Activated naive CD4-positive, alpha-beta T cell treated with anti-CD3 and anti-CD28 coated beads for 36 hours (primary cell): Measurements from ENCODE around the gene GIPC1. TPM values are rescaled to one million over a fixed set of nuclear protein-coding genes. Genes with fewer than 3 reads are reported as not detected.

ENCODE experiments used
- CTCF ChIA-PET: fragments of 350-600 bp; sonication (Branson Sonifier 250); formaldehyde crosslinking; loops from one replicate; lab custom pipeline; 2021; ENCODE audit warnings: antibody characterized with exemption; lab: Charles Lee
- DNase-seq: peaks from one replicate; pipeline ENCODE4 v3.0.0-alpha.2; 2020
- H3K27ac Mint-ChIP-seq: one replicate; pipeline ENCODE4 v1.8.0; 2021; ENCODE audit warnings: mild to moderate bottlenecking, mixed read lengths
- H3K27me3 Mint-ChIP-seq: one replicate; pipeline ENCODE4 v1.8.0; 2021; ENCODE audit warnings: low read depth, mixed read lengths
- H3K36me3 Mint-ChIP-seq: one replicate; pipeline ENCODE4 v1.8.0; 2021; ENCODE audit warnings: low read depth, mixed read lengths
- H3K4me1 Mint-ChIP-seq: one replicate; pipeline ENCODE4 v1.8.0; 2021; ENCODE audit warnings: low read depth, mixed read lengths
- H3K4me3 Mint-ChIP-seq: one replicate; pipeline ENCODE4 v1.8.0; 2021; ENCODE audit warnings: mild to moderate bottlenecking, moderate library complexity, mixed read lengths
- H3K9me3 Mint-ChIP-seq: one replicate; pipeline ENCODE4 v1.8.0; 2021; ENCODE audit warnings: mixed read lengths
- intact Hi-C: fragments of 100-400 bp; cut with micrococcal nuclease; formaldehyde crosslinking; loops from one replicate; pipeline ENCODE4 v1.15.1; 2023
- total RNA-seq, 2 experiments: library from RNA; stranded (reverse); gene quantifications; one replicate each; pipeline ENCODE4 v1.2.3, GENCODE V29; 2021

The GIPC1 gene
- total RNA-seq, 2 experiments from 2014 or later, result 15.4 to 16.5 TPM

GRCh38 chr19:14502334-14503092 is 6.6 kb upstream of the GIPC1 start:
- H3K36me3 Mint-ChIP-seq, result no peaks in the 10 kb centered on the region
- H3K27me3 Mint-ChIP-seq, result no peaks in the 10 kb centered on the region
- no peaks in the 10 kb centered on the region for H3K9me3 Mint-ChIP-seq
- no peak for DNase-seq
- no peak overlapping the region for H3K4me3 Mint-ChIP-seq
- CTCF ChIA-PET, result interaction anchor here (1.0 to 5.1 kb wide), 2 partner anchors 11 to 48 kb away, joined by 3 to 18 read pairs; no protein-coding TSS in a partner anchor
- intact Hi-C loops, result no loop called here
- peaks cover 41% of the 10 kb centered on the region for H3K4me1 Mint-ChIP-seq
- no peak overlapping the region for H3K27ac Mint-ChIP-seq

- intact Hi-C loops, result no loop called here
- no peak for DNase-seq
- H3K4me1 Mint-ChIP-seq, result peaks cover 17% of the 10 kb centered on the region
- H3K4me3 Mint-ChIP-seq, result peak overlapping the region; percentile 77
- H3K27ac Mint-ChIP-seq, result no peak overlapping the region
- H3K9me3 Mint-ChIP-seq, result no peaks in the 10 kb centered on the region
- H3K27me3 Mint-ChIP-seq, result no peaks in the 10 kb centered on the region
- CTCF ChIA-PET, result interaction anchor here (0.9 to 2.3 kb wide), 6 partner anchors 9 to 25 kb away, joined by 3 to 6 read pairs (median 4); no protein-coding TSS in a partner anchor
- H3K36me3 Mint-ChIP-seq, result no peaks in the 10 kb centered on the region
Measured at GRCh38 chr19:14497228-14497921, 1.4 kb upstream of the GIPC1 start.

- CTCF ChIA-PET, result interaction anchor here (0.9 to 2.5 kb wide), 5 partner anchors 9 to 24 kb away, joined by 3 to 26 read pairs (median 4); no protein-coding TSS in a partner anchor
- intact Hi-C loops, result no loop called here
- Mint-ChIP-seq H3K27ac (no peak overlapping the region), H3K27me3 (no peaks in the 10 kb centered on the region), H3K9me3 (no peaks in the 10 kb centered on the region), H3K36me3 (no peaks in the 10 kb centered on the region), H3K4me3 (peak overlapping the region; percentile 77), H3K4me1 (peaks cover 17% of the 10 kb centered on the region)
- no peak for DNase-seq
Measured at GRCh38 chr19:14496834-14497227, 904 bp upstream of the GIPC1 start.

GRCh38 chr19:14495672-14496028 is 277 bp downstream of the GIPC1 start:
- H3K27me3 Mint-ChIP-seq, result no peaks in the 10 kb centered on the region

GRCh38 chr19:14494910-14495671 is 836 bp downstream of the GIPC1 start:
- no peaks in the 10 kb centered on the region for H3K27me3 Mint-ChIP-seq
- CTCF ChIA-PET, result interaction anchor here (0.8 to 2.5 kb wide), 5 partner anchors 8 to 61 kb away, joined by 3 to 26 read pairs (median 9); no protein-coding TSS in a partner anchor
- H3K4me3 Mint-ChIP-seq, result peak overlapping the region; percentile 77
- DNase-seq, result no peak
- peaks cover 17% of the 10 kb centered on the region for H3K4me1 Mint-ChIP-seq
- H3K36me3 Mint-ChIP-seq, result peaks cover 3% of the 10 kb centered on the region
- intact Hi-C loops, result no loop called here
- H3K27ac Mint-ChIP-seq, result peak overlapping the region; percentile 26
- H3K9me3 Mint-ChIP-seq, result no peaks in the 10 kb centered on the region

More at GRCh38 chr19:14495672-14496028, 277 bp downstream of the GIPC1 start:
- CTCF ChIA-PET, result interaction anchor here (0.8 to 2.5 kb wide), 5 partner anchors 8 to 61 kb away, joined by 3 to 26 read pairs (median 9); no protein-coding TSS in a partner anchor
- Mint-ChIP-seq H3K4me3 (peak overlapping the region; percentile 77), H3K4me1 (peaks cover 17% of the 10 kb centered on the region), H3K27ac (peak overlapping the region; percentile 26), H3K9me3 (no peaks in the 10 kb centered on the region), H3K36me3 (peaks cover 3% of the 10 kb centered on the region)
- DNase-seq, result no peak
- intact Hi-C loops, result no loop called here

- CTCF ChIA-PET, result interaction anchor here (1.7 to 2.5 kb wide), 2 partner anchors 11 to 14 kb away, joined by 9 to 26 read pairs; no protein-coding TSS in a partner anchor
- H3K27ac Mint-ChIP-seq, result no peak overlapping the region
- H3K36me3 Mint-ChIP-seq, result peaks cover 7% of the 10 kb centered on the region
- H3K9me3 Mint-ChIP-seq, result no peaks in the 10 kb centered on the region
- no peaks in the 10 kb centered on the region for H3K27me3 Mint-ChIP-seq
- intact Hi-C loops, result no loop called here
- no peak for DNase-seq
- H3K4me1 Mint-ChIP-seq, result peaks cover 17% of the 10 kb centered on the region
- H3K4me3 Mint-ChIP-seq, result peak overlapping the region; percentile 22
Measured at GRCh38 chr19:14494411-14494810, 1.5 kb downstream of the GIPC1 start.

- intact Hi-C loops, result no loop called here
- Mint-ChIP-seq H3K36me3 (peaks cover 9% of the 10 kb centered on the region), H3K4me1 (peaks cover 17% of the 10 kb centered on the region), H3K9me3 (no peaks in the 10 kb centered on the region), H3K4me3 (no peak overlapping the region), H3K27me3 (no peaks in the 10 kb centered on the region), H3K27ac (no peak overlapping the region)
- no peak for DNase-seq
- CTCF ChIA-PET, result interaction anchor here (1.2 to 4.3 kb wide), 2 partner anchors 12 to 61 kb away, joined by 3 to 20 read pairs; no protein-coding TSS in a partner anchor
Measured at GRCh38 chr19:14492756-14493337, 3.1 kb downstream of the GIPC1 start.

GRCh38 chr19:14487370-14488125 is 8.4 kb downstream of the GIPC1 start:
- H3K4me3 Mint-ChIP-seq, result no peak overlapping the region
- no peaks in the 10 kb centered on the region for H3K27me3 Mint-ChIP-seq
- no peak overlapping the region for H3K27ac Mint-ChIP-seq
- peaks cover 13% of the 10 kb centered on the region for H3K36me3 Mint-ChIP-seq
- peaks cover 5% of the 10 kb centered on the region for H3K4me1 Mint-ChIP-seq
- CTCF ChIA-PET, result interaction anchor here (0.5 to 1.8 kb wide), 6 partner anchors 8 to 67 kb away, joined by 3 to 10 read pairs (median 4); partner anchors contain the start of gene GIPC1
- no peak for DNase-seq
- intact Hi-C loops, result loop anchor here (2.0 kb wide), 1 partner anchor 291 kb away; no protein-coding TSS in a partner anchor
- no peaks in the 10 kb centered on the region for H3K9me3 Mint-ChIP-seq

- peaks cover 6% of the 10 kb centered on the region for H3K36me3 Mint-ChIP-seq
- intact Hi-C loops, result no loop called here
- H3K27me3 Mint-ChIP-seq, result no peaks in the 10 kb centered on the region
- no peak for DNase-seq
- CTCF ChIA-PET, result interaction anchor here (0.6 to 7.6 kb wide), 7 partner anchors 10 to 580 kb away, joined by 3 to 55 read pairs (median 9); partner anchors contain the start of genes GIPC1 and PKN1
- no peaks in the 10 kb centered on the region for H3K9me3 Mint-ChIP-seq
- H3K4me3 Mint-ChIP-seq, result no peak overlapping the region
- H3K27ac Mint-ChIP-seq, result no peak overlapping the region
- peaks cover 5% of the 10 kb centered on the region for H3K4me1 Mint-ChIP-seq
Measured at GRCh38 chr19:14482172-14482941, 13.6 kb downstream of the GIPC1 start.

GRCh38 chr19:14480700-14481079 is 15.2 kb downstream of the GIPC1 start:
- Mint-ChIP-seq H3K27me3 (no peaks in the 10 kb centered on the region), H3K36me3 (peaks cover 3% of the 10 kb centered on the region), H3K4me1 (peaks cover 8% of the 10 kb centered on the region), H3K9me3 (no peaks in the 10 kb centered on the region), H3K27ac (no peak overlapping the region), H3K4me3 (no peak overlapping the region)
- intact Hi-C loops, result loop anchor here (2.0 kb wide), 1 partner anchor 282 kb away; no protein-coding TSS in a partner anchor
- CTCF ChIA-PET, result interaction anchor here (0.6 to 7.6 kb wide), 27 partner anchors 8 to 344 kb away, joined by 3 to 55 read pairs (median 3); partner anchors contain the start of genes ADGRE5, ASF1B, GIPC1 and PKN1
- no peak for DNase-seq
